Measurements from ENCODE around the gene MET.
"Not testable (repeated sequence)": the region's sequence is repeated elsewhere in the genome, so short reads cannot be mapped to it uniquely, and the experiment has no call there.

MET gene

DNA sequence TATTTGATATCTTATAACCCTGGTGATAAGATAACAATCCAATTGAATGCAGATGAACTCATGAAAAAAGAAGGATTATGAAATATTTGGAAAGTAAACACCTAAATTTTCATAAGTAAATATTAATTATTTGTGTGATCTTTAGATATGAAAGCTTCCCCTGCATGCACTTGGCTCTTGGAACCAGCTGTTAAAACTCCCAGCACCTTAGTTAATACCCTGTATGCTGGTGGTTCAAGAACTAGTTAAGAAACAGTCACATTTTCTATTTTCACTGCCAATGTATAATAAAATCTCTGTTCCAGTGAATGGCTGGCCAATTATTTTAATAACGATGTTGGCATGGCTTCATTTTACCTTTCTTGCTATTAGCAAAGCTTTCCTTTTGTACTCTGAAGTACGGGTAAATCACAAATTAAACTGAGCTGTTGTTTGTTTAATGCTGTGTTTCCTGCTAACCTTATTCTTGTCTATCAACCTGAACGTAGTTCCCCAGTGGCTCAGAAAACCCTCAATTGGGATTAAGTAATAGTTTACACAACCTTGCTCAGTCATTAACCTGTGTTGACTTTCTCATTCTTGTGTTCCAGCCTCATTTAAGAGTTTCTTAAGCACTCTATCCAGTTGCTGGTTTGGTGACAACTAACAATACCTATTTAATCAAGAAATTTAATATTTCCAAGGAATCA lies 38.9 kb downstream of the MET start:
- peak; percentile 92 for DNase-seq (ENCODE audit: low read depth)
- H3K4me3 ChIP-seq (ENCODE audit: low read length) = no peak overlapping the region
- no peak for TF ChIP-seq CTCF (IDR thresholded peaks at IDR 0.05; ENCODE audit: insufficient read depth, low read depth, low read length, missing control alignments)

DNA sequence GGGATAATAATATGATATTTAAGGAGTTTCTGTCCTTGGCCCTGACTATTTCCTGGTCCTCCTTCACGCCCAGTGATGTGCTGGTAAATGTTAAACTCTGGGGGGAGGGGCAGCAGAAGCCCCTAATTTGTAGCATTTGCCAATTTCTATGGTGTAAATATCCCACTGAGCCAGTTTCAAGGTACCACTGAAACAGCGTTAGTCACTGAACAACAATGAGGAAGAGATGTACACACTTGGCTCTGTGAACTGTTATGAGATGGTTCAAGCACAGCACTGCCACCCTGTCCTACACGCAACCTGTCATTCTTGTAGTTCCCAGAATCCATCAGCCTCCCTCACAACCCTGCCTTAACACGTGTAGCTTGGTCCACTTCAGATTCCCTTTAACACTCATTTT lies 39.8 kb downstream of the MET start:
- DNase-seq (ENCODE audit: low read depth) = peak; percentile 48
- TF ChIP-seq CTCF (IDR thresholded peaks at IDR 0.05; ENCODE audit: insufficient read depth, low read depth, low read length, missing control alignments) = no peak
- no peak overlapping the region for H3K4me3 ChIP-seq (ENCODE audit: low read length)

DNA sequence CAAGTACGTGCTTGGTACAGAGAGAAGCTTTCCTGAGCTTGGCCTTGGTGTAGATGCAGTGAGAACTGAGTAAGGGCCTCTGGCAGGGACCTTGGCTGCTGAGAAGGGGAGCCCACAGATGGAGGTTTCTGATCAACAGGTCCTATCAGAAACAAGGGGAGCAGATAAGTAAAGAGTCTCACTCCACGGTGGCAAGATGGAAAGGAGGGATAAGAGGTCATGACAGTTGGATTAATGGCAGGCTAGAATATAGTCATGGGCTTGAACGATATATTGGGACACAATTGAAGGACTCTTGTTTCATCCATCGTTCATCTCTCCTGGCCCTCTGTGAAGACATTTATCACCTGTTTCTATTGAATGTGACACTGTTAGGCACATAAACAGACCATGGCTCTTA lies 41.5 kb downstream of the MET start:
- no peak for TF ChIP-seq CTCF (IDR thresholded peaks at IDR 0.05; ENCODE audit: insufficient read depth, low read depth, low read length, missing control alignments)
- no peak overlapping the region for H3K4me3 ChIP-seq (ENCODE audit: low read length)
- no peak for DNase-seq (ENCODE audit: low read depth)

DNA sequence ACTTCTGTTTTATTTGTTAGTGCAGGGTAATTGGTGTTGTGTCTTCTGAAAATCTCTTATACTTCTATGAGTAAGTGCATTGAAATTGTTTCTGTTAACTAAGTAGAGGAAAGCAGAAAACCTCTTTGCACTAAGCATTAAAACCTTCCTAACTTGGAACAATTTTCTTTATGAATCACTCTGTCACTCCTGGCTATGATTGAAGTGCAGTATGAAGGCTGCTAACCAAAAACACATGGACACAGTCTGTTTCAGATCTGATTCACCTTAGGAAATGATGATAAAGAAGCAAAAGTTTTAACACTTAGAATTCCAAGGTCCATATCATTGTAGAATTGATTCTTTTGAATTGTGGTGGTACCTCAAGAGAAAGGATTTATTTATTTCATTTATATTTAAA lies 41.9 kb downstream of the MET start:
- no peak overlapping the region for H3K4me3 ChIP-seq (ENCODE audit: low read length)
- DNase-seq (ENCODE audit: low read depth) = peak; percentile 40
- TF ChIP-seq CTCF (IDR thresholded peaks at IDR 0.05; ENCODE audit: insufficient read depth, low read depth, low read length, missing control alignments) = no peak

GRCh38 chr7:116715077-116715476 lies 43.1 kb downstream of the MET start:
- DNase-seq (ENCODE audit: low read depth) = no peak
- no peak overlapping the region for H3K4me3 ChIP-seq (ENCODE audit: low read length)
- peak; percentile 32 for TF ChIP-seq CTCF (IDR thresholded peaks at IDR 0.05; ENCODE audit: insufficient read depth, low read depth, low read length, missing control alignments)

- H3K4me3 ChIP-seq (ENCODE audit: low read length) = no peak overlapping the region
- no peak for DNase-seq (ENCODE audit: low read depth)
- TF ChIP-seq CTCF (IDR thresholded peaks at IDR 0.05; ENCODE audit: insufficient read depth, low read depth, low read length, missing control alignments) = no peak
Measured at GRCh38 chr7:116717137-116717536, 45.1 kb downstream of the MET start.

- not testable (repeated sequence) for DNase-seq (ENCODE audit: low read depth); H3K4me3 ChIP-seq (ENCODE audit: low read length)
Measured at GRCh38 chr7:116723959-116724529, 52.0 kb downstream of the MET start.
